ENCODE results near the gene SLC13A3.
A peak's percentile ranks its signal among the peaks of the same experiment; 100 is the strongest.

Gene SLC13A3

GRCh38 chr20:46695892-46696291, 44.6 kb upstream of the SLC13A3 start:
- peak; percentile 78 for DNase-seq (ENCODE audit: low read depth)
- H3K4me3 ChIP-seq (ENCODE audit: control insufficient read depth, low read depth, low read length), result no peak overlapping the region

GRCh38 chr20:46694484-46694883, 43.2 kb upstream of the SLC13A3 start:
- no peak overlapping the region for H3K4me3 ChIP-seq (ENCODE audit: control insufficient read depth, low read depth, low read length)
- no peak for DNase-seq (ENCODE audit: low read depth)
- no peak for TF ChIP-seq CTCF (IDR thresholded peaks at IDR 0.05; ENCODE audit: control insufficient read depth, insufficient read depth, low read depth, low read length, missing control alignments)

More at GRCh38 chr20:46695892-46696291, 44.6 kb upstream of the SLC13A3 start:
- TF ChIP-seq CTCF (IDR thresholded peaks at IDR 0.05; ENCODE audit: control insufficient read depth, insufficient read depth, low read depth, low read length, missing control alignments), result no peak

GRCh38 chr20:46691196-46691595, 39.9 kb upstream of the SLC13A3 start:
- no peak for TF ChIP-seq CTCF (IDR thresholded peaks at IDR 0.05; ENCODE audit: control insufficient read depth, insufficient read depth, low read depth, low read length, missing control alignments)
- no peak overlapping the region for H3K4me3 ChIP-seq (ENCODE audit: control insufficient read depth, low read depth, low read length)
- DNase-seq (ENCODE audit: low read depth), result no peak

GRCh38 chr20:46690219-46691106, 39.2 kb upstream of the SLC13A3 start:
- no peak for TF ChIP-seq CTCF (IDR thresholded peaks at IDR 0.05; ENCODE audit: control insufficient read depth, insufficient read depth, low read depth, low read length, missing control alignments)
- H3K4me3 ChIP-seq (ENCODE audit: control insufficient read depth, low read depth, low read length), result peak overlapping the region; percentile 43
- DNase-seq (ENCODE audit: low read depth), result no peak

GRCh38 chr20:46689754-46690085, 38.5 kb upstream of the SLC13A3 start:
- TF ChIP-seq CTCF (IDR thresholded peaks at IDR 0.05; ENCODE audit: control insufficient read depth, insufficient read depth, low read depth, low read length, missing control alignments), result no peak
- H3K4me3 ChIP-seq (ENCODE audit: control insufficient read depth, low read depth, low read length), result peak overlapping the region; percentile 43
- no peak for DNase-seq (ENCODE audit: low read depth)

GRCh38 chr20:46689082-46689753, 38.0 kb upstream of the SLC13A3 start, which contains the start of gene TP53RK:
TP53RK (minus strand) TSS chr20:46689444; CDS start chr20:46689414, 30 bp downstream.
- peak; percentile 11 for TF ChIP-seq CTCF (IDR thresholded peaks at IDR 0.05; ENCODE audit: control insufficient read depth, insufficient read depth, low read depth, low read length, missing control alignments)
- peak; percentile 100 for DNase-seq (ENCODE audit: low read depth)
- peak within 1 kb of the TSS; percentile 73 for H3K4me3 ChIP-seq (ENCODE audit: control insufficient read depth, low read depth, low read length)

Measured in AG09309 (cell line).